ENCODE data around the gene NRAP.

NRAP gene, protein sequence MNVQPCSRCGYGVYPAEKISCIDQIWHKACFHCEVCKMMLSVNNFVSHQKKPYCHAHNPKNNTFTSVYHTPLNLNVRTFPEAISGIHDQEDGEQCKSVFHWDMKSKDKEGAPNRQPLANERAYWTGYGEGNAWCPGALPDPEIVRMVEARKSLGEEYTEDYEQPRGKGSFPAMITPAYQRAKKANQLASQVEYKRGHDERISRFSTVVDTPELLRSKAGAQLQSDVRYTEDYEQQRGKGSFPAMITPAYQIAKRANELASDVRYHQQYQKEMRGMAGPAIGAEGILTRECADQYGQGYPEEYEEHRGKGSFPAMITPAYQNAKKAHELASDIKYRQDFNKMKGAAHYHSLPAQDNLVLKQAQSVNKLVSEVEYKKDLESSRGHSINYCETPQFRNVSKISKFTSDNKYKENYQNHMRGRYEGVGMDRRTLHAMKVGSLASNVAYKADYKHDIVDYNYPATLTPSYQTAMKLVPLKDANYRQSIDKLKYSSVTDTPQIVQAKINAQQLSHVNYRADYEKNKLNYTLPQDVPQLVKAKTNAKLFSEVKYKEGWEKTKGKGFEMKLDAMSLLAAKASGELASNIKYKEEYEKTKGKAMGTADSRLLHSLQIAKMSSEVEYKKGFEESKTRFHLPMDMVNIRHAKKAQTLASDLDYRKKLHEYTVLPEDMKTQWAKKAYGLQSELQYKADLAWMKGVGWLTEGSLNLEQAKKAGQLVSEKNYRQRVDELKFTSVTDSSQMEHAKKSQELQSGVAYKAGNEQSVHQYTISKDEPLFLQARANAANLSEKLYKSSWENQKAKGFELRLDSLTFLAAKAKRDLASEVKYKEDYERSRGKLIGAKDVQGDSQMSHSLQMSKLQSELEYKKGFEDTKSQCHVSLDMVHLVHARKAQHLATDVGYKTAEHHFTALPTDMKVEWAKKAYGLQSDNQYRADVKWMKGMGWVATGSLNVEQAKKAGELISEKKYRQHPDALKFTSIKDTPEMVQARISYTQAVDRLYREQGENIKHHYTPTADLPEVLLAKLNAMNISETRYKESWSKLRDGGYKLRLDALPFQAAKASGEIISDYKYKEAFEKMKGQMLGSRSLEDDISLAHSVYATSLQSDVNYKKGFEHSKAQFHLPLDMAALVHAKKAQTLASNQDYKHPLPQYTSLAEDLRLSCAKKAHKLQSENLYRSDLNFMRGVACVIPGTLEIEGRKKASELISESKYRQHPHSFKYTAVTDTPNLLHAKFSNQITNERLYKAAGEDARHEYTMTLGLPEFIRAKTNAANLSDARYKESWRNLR (N-terminal part only)
- total RNA-seq: 0 reads per million in 4 donors

DNA sequence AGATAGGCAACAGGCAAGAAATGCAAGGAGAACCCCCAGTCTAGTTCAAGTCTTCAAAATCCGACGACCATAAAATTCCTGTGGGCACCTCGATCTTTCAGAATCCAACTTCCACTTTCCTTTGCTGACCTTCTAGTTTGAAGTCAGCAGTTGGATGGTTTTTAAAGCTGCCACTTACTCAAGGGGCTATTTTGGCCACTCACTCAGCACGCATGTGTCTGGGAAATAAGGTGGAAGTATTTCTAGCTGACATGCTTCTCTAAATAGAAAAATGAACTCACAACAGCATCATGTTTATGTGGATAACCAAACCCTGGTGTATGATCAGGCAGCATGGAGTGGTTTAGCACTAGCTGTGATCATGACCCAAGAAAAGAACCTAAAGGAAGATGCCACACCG, at the start of gene NRAP:
Gene NRAP, minus strand, starts transcription at position 134 of the 400 bp plus-strand sequence. CDS start 159 bp downstream, outside the sequence.
- DNase-seq: no peak

DNA sequence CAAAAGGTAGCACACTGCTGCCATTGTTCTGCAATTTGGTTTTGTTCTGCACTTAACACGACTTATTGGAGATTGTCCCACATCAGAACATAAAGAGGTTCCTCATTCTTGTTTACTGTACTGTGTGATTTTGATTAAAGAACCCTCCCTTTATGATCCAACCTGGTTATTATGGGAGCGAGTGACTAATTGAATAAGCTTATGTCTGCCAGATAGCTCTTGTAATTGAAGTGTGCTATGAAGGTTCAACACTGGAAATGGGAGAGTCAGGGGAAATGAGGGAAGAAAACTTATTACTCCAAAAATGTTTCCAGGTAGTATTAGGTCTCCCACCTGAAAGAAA, 49.8 kb upstream of the NRAP start:
- no peak for DNase-seq

DNA sequence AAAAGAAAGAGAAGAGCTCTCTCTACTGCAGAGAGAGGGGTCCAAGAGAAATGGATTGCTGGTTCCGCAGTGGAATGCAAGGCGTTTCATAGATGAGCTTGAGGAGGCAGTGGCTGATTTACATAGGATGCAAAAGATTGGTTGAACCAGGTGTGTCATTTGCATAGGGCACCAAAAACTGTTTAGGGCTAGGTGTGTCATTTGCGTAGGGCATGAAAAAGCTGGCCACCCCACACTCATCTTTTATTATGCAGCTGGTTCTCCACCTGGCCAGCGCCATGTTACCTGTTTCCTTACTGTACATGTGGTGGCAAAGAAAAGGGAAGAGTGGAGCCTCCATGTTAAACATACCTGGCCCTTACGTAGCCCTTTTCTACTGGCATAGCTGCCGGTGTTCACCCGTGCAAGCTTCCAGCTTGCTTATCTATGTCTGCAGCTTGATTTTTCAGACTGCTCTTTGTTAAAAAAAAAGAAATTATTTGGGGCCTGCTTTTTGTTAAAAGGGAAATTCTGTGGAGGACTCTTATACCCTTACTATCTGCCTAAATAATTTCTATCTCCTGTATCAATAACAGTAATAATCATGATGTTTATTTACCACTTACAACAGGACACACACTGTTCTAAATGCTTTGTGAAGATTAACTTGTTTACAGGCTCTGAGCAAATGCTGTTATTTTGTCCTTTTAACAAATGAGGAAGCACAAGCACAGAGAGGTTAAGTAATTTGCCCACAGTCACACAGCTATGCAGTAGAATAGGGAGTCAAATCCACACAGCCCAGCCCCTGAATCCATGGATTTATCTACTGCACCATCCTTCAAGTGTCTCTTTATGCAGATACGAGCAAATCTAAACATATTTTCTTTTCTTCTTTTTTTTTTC, 49.2 kb upstream of the NRAP start:
- DNase-seq: no peak

DNA sequence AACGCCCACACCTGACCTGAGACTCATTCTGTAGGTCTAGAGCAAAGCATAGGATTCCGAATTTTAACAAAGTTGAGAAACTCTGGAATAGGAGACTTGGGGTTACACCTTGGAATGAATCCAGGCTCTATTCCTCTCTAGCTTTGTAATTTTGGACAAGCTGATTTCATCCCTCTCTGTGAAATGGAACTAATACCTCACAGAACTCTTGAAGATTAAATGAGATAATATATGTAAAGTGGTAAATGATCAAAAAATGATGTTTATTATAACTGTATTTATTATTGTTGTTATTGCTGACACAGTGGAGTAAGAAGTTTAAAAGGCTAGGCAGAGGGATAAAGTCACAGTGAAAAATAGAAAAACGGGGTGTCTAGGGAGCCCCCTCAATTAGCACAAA, 48.2 kb upstream of the NRAP start:
- DNase-seq: no peak

DNA sequence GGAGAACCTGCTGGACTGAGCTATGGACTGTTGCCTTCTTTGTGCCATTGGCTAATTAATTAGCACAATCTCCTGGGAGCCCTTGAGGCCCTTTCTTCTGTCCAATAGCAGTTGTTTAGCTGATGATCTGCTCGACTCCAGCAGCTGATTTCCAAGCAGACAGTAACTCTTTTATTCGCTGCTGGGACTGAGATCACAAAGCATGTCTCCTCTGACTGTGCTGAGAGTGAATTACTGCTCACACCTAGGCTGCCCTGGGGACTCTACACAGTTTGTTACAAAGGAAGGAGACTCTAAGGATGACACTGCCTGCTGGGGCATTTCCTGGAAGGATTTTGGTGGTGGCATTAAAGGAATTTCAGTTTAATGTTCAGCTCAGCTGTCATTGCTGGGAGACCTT, 47.3 kb upstream of the NRAP start:
- DNase-seq: no peak

DNA sequence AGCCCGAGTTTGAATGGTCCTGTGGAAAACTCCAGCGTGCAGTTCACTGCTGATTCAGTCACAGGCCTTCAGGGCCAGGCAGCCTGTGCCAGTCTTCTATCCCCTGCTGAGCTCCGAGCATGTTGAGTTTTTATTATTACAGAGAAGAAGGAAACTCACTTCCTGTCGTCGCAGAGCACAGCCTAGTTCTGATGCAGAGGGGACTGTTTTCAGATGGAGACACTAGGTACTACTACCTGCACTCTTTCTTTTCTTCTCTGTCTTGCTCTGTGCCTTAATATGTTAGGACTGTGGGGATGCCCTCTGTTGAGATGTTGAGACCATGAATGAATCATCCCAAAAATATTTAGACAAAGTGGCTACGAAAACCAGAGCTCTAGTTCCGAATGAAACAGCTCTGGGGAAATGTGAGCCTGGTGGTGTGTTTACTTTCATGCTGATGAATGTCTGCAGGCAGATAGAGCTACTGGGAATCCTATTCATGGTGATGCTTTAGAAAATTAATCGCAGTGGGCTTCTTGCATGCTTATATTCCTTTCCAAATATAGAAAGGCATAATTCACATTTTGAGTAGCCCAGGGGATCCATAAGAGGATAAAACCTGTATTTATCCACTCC, 45.5 kb upstream of the NRAP start:
- no peak for DNase-seq

DNA sequence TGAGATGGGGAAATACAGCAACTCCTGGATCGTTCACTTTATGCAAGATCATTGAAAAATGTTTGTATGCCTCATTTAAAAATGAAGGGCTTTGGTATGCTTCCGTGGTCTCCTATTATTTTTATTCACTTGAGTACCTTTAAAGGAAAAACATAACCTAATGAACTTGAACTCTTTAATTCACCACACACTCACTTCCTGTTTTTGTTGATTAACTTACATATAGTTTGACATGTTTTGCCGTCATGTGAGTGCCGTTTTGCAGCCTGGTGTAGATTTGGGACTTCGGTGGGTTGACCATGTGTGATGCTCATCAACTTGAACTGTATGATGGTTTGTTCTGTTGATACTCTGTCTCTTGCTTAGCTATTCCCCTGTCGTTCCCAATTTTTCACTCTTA, 44.8 kb upstream of the NRAP start:
- DNase-seq: no peak

DNA sequence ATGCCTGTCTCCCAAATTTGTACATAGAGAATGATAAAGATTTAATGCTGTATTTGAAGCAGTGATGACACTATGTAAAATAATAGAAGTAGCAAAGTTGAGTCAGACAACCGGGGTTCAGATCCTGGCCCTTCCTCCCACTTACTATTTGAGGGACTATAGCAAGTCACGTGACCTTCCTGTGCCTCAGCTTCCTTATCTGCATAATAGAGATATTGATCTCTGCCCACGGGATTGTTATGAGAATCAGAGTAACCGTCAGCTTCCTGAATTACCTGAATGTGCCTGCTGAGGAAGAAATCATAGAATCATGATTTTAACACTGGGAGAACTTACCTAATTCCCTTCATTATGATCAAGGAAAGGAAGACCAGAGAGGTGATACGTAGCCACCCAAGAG, 42.8 kb upstream of the NRAP start:
- DNase-seq: no peak

DNA sequence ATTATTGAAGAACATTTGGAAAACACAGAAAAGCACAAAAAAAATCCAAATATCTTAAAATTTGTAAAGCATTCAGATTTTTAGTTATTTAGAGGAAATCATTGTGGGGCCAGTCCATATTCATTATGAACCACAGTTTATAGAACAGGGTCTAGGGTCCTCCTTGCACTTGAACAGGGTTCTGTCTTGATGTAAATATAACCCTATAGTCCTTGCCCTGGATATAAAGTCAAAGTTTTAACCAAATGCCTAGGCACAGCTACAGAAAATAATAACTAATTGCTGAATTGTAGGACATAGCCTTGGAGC, 41.5 kb upstream of the NRAP start:
- no peak for DNase-seq

DNA sequence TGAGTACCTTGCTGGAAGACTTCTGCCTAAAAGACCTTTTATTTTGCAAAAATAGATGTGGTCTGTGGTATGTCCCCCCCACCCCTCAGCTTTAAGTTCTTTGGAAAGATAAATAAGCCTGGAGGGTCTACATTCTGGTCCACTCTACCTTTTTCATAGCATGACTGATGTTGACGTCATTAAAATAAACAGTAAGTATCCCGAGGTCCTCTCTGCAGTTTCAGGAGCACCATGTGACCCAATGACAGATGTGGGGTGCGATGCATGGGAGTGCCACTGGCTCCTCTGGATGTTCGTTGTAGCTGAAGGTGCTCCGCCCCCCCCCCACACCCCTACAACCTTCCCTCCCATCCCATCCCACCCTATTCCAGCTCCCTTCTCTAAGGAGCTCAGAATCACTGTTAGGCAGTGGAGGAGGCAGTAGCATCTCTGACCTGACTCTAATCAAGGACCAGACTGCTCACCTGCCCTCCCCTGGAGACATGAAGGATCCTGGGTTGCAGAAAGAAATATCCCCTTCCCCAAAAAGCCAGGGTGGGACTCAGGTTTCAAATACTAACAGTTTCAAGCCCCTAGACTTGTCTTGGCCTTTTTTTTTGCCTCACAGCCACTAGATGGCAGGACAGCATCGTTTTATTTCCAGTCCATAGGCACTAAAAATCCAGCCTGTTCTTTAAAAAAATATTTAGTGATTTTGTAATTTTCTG, 40.9 kb upstream of the NRAP start:
- DNase-seq: peak in 1 of 5 donors; percentile 8

DNA sequence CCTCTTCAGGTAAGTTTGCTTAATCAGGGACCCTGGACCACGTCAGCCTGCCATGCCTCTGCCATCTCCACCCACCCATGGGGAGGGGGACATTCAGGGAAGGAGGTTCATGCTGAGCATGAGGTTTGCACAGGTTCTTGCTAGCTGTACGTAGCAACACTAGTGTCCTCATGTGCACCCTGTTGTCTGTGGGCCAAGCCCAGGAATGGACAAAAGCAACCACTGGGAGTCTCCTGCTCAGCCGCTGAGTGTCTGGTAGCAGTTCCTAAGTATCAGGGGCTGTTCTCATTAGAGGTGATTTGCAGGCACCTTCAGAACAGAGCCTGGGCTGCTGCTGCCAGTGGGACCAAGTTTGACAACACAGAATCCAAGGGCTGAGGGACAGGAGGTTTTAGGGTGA, 33.8 kb upstream of the NRAP start:
- no peak for DNase-seq

DNA sequence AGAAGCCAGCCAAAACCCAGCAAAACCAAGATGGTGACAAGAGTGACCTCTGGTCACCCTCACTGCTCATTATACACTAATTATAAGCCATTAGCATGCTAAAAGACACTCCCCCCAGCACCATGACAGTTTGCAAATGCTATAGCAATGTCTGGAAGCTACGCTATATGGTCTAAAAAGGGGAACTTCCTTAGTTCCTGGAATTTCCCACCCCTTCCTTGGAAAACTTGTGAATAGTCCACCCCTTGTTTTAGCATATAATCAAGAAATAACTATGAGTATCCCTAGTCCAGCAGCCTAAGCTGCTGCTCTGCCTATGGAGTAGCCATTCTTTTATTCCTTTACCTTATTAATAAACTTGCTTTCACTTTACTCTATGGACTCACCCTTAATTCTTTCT, 31.9 kb upstream of the NRAP start:
- DNase-seq: no peak

DNA sequence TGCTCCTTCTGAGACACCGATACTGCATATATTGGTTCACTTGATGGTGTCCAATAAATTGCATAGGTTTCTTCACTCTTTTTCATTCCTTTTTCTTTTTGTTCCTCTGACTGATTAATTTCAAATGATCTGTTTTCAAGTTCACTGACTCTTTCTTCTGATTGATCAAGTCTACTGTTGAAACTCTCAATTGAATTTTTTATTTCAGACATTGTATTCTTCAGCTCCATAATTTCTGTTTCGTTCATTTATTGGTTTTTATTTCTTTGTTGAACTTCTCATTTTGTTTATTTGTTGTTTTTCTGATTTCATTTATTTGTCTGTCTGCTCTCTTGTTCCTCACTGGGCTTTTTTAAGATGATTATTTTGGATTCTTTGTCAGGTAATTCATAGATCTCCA, 29.5 kb upstream of the NRAP start:
- no peak for DNase-seq

DNA sequence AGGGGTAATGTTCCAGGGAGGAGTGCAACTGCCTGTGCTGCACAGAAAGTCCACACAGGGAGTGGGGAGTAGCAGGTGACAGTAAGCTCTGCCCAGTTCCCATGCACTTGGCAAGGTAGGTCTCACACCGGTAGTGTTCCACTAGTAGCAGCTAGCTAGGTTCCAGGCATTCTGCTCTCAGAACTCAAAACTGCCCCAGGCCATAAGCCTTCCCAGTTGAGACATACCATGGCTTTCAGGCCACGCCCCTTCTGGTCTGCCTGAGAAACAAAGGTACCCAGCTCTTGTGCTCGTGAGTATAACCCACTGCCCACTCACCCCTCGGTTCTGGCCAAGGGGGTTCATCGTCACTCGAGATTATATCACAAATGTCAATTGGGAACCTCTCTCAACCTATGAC, 28.4 kb upstream of the NRAP start:
- DNase-seq: no peak

DNA sequence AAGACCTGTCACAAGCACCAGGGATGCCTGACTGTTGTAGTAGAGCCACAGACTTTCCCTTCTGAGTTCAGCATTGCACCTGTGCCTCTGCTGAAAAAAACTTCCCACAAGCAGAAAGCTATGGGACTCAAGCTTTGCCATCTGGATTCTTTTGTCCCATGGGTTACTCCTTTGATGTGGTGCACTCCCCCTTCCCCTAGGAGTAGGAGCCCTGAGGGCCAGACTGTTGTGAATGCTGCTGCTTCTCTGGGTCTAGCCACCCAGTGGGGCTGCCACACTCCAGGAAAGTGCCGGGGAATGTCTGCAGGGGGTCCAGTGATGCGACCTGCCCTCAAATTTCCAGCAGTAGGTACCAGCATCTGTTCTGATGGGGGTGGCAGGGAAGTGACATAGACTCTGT, 27.5 kb upstream of the NRAP start:
- DNase-seq: no peak

DNA sequence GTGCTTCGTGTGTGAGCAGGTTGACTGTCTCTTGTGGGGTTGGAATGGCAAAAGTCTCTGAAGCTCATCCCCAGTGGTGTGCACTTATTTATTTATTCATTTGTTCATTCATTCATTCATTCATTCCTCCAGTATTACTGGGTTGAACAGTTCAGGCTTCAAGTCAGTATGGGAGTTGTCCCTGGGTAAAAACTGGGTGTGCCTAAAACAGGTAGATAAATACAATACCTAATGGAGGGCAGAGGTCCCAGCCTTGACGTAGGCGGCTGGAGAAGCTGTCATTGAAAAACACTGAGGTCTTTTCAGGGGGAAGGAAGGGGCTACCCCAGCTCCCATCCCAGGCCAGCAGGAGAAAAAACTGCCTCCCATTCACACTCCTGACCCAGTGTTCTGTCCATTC, 26.9 kb upstream of the NRAP start:
- DNase-seq: no peak

DNA sequence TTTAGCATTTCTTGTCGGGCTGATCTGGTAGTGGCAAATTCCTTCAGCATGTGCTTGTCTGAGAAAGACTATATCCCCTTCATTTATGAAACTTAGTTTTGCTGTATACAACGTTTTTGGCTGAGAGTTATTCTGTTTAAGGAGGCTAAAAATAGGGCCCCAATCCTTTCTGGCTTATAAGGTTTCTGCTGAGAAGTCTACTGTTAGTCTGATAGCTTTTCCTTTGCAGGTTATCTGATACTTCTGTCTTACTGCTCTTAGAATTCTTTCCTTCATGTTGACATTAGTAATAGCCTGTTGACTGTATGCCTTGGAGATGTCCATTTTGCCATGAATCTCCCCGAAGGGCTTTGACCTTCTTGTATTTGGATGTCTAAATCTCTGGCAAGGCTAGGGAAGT, 25.7 kb upstream of the NRAP start:
- no peak for DNase-seq

DNA sequence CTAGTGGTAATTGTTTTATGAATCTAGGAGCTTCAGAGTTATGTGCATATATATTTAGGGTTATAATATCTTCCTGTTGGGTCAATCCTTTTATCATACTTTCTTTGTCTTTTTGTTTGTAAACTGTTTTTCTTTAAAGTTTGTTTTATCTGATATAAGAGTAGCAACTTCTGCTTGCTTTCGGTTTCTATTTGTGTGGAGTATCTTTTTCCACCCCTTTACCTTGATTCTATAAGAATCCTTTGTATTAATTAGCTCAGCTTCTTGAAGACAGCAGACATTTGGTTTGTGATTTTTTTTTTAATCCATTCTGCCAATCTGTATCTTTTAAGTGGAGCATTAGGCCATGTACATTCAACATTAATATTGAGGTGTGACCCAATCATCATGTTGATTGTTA, 25.2 kb upstream of the NRAP start:
- no peak for DNase-seq

DNA sequence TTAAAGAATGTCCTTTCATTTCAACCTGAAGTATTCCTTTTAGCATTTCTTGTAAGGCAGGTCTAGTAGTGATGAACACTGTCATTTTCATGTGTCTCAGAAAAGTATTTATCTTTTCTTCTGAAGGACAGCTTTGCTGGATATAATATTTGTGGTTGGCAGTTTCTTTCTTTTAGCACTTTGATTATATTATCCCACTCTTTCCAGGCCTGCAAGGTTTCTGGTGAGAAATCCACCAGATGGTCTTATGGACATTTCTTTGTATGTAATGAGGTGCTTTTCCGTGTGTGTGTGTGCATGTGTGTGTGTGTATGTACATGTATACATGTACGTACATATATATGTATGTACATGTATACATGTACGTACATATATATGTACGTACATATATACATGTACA, 23.2 kb upstream of the NRAP start:
- DNase-seq: no peak

DNA sequence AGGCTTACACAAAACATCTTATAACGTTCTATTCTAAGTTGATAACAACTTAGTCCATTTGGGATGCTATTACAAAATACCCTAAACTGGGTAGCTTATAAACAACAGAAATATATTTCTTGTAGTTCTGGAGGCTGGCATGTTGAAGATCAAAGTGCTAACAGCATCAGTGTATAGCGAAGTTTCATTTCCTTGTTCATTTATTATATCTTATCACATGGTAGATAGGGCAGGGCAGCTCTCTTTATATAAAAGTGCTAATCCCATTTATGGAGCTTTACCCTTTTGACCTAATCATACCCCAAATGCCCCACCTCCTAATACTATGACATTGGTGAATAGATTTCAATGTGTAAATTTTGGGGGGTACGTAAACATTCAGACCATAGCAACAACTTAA, 22.2 kb upstream of the NRAP start:
- DNase-seq: no peak

DNA sequence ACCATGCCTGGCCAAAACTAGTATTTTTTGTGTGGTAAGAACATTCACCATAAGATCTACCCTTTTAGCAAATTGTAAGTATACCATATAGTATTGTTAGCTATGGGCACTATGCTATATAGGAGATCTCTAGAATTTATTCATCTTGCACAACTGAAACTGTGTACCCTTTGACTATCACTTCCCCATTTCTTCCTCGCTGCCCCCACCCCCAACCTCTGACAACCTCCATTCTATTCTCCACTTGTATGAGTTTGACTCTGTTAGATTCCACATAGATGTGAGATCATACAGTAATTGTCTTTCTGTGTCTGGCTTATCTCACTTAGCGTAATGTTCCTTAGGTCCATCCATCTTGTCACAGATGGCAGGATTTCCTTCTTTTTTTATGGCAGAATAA, 19.5 kb upstream of the NRAP start:
- no peak for DNase-seq
